IgD-negative memory B cell (primary cell): ENCODE data around the gene TMEM208. TPM values are rescaled to one million over a fixed set of nuclear protein-coding genes. Genes with fewer than 3 reads are reported as not detected.

Experiments
- H3K27ac Mint-ChIP-seq, 3 donors: one replicate each; pipeline ENCODE4 v1.8.0; 2020 to 2022; ENCODE audit warnings: mild to moderate bottlenecking in 3 of 3, mixed read lengths in 3 of 3, moderate library complexity in 1 of 3
- H3K27me3 Mint-ChIP-seq: one replicate; pipeline ENCODE4 v1.8.0; 2021; ENCODE audit warnings: mixed read lengths
- H3K36me3 Mint-ChIP-seq: one replicate; pipeline ENCODE4 v1.8.0; 2020; ENCODE audit warnings: mild to moderate bottlenecking, mixed read lengths
- H3K4me1 Mint-ChIP-seq, 3 donors: one replicate each; pipeline ENCODE4 v1.8.0; 2020 to 2022; ENCODE audit warnings: mixed read lengths in 3 of 3, mild to moderate bottlenecking in 1 of 3
- H3K4me3 Mint-ChIP-seq, 4 donors: one replicate each; pipeline ENCODE4 v1.8.0; 2020 to 2022; ENCODE audit warnings: mild to moderate bottlenecking in 4 of 4, mixed read lengths in 4 of 4, moderate library complexity in 3 of 4
- H3K9me3 Mint-ChIP-seq, 3 donors: one replicate each; pipeline ENCODE4 v1.8.0; 2020 to 2021; ENCODE audit warnings: mixed read lengths in 3 of 3, mild to moderate bottlenecking in 1 of 3
- polyA plus RNA-seq: library from polyadenylated mRNA; unstranded; fragments of 300-500 nt; fragmentation: Illumina TruSeq; gene quantifications from one replicate; pipeline ENCODE4 v1.2.3, GENCODE V29; 2021

The TMEM208 gene
- polyA plus RNA-seq, 1 donor from 2014 or later = 64.2 TPM

GRCh38 chr16:67230809-67231660 lies 4.1 kb downstream of the TMEM208 start:
- Mint-ChIP-seq H3K27me3 (no peaks in the 10 kb centered on the region), H3K9me3 (no peaks in the 10 kb centered on the region), H3K4me3 (no peak overlapping the region), H3K4me1 (peaks cover 5 to 14% (median 9%) of the 10 kb centered on the region in 3 donors), H3K36me3 (peaks cover 5% of the 10 kb centered on the region), H3K27ac (peak overlapping the region in 1 of 3 donors; percentile 30)

GRCh38 chr16:67233596-67233995 lies 6.7 kb downstream of the TMEM208 start:
- Mint-ChIP-seq H3K9me3 (no peaks in the 10 kb centered on the region), H3K4me1 (no peaks in the 10 kb centered on the region), H3K36me3 (peaks cover 6% of the 10 kb centered on the region), H3K27me3 (no peaks in the 10 kb centered on the region), H3K27ac (peak overlapping the region in 1 of 3 donors; percentile 51), H3K4me3 (no peak overlapping the region)

GRCh38 chr16:67234180-67234597 lies 7.3 kb downstream of the TMEM208 start:
- Mint-ChIP-seq H3K27ac (no peak overlapping the region), H3K4me3 (no peak overlapping the region), H3K9me3 (no peaks in the 10 kb centered on the region), H3K36me3 (peaks cover 6% of the 10 kb centered on the region), H3K4me1 (no peaks in the 10 kb centered on the region), H3K27me3 (no peaks in the 10 kb centered on the region)

- H3K9me3 Mint-ChIP-seq = no peaks in the 10 kb centered on the region
- H3K27me3 Mint-ChIP-seq = no peaks in the 10 kb centered on the region
- peaks cover 4% of the 10 kb centered on the region for H3K36me3 Mint-ChIP-seq
- peak overlapping the region in 1 of 4 donors; percentile 68 for H3K4me3 Mint-ChIP-seq
- H3K4me1 Mint-ChIP-seq = no peaks in the 10 kb centered on the region
- H3K27ac Mint-ChIP-seq = peak overlapping the region in 1 of 3 donors; percentile 89
These were observed 9.1 kb downstream of the TMEM208 start for GRCh38 chr16:67235816-67236562.

GRCh38 chr16:67236563-67237395 lies 9.8 kb downstream of the TMEM208 start:
- no peaks in the 10 kb centered on the region for H3K9me3 Mint-ChIP-seq
- peaks cover 4% of the 10 kb centered on the region for H3K36me3 Mint-ChIP-seq
- H3K4me3 Mint-ChIP-seq = no peak overlapping the region
- H3K27me3 Mint-ChIP-seq = no peaks in the 10 kb centered on the region
- H3K27ac Mint-ChIP-seq = peak overlapping the region in 1 of 3 donors; percentile 89
- H3K4me1 Mint-ChIP-seq = peaks cover 0 to 3% (median 0%) of the 10 kb centered on the region in 3 donors

- no peaks in the 10 kb centered on the region for H3K27me3 Mint-ChIP-seq
- H3K4me3 Mint-ChIP-seq = no peak overlapping the region
- peaks cover 4% of the 10 kb centered on the region for H3K36me3 Mint-ChIP-seq
- no peaks in the 10 kb centered on the region for H3K9me3 Mint-ChIP-seq
- H3K4me1 Mint-ChIP-seq = peaks cover 0 to 3% (median 2%) of the 10 kb centered on the region in 3 donors
- peak overlapping the region in 1 of 3 donors; percentile 35 for H3K27ac Mint-ChIP-seq
These were observed 10.7 kb downstream of the TMEM208 start for GRCh38 chr16:67237396-67238277.

- Mint-ChIP-seq H3K9me3 (no peaks in the 10 kb centered on the region), H3K27ac (no peak overlapping the region), H3K36me3 (peaks cover 4% of the 10 kb centered on the region), H3K4me3 (peak overlapping the region in 1 of 4 donors; percentile 11), H3K27me3 (no peaks in the 10 kb centered on the region), H3K4me1 (peaks cover 0 to 3% (median 2%) of the 10 kb centered on the region in 3 donors)
These were observed 11.3 kb downstream of the TMEM208 start for GRCh38 chr16:67238278-67238575.

- Mint-ChIP-seq H3K27me3 (no peaks in the 10 kb centered on the region), H3K4me1 (peaks cover under 1 to 3% (median 2%) of the 10 kb centered on the region in 3 donors), H3K27ac (peak overlapping the region in 1 of 3 donors; percentile 64), H3K36me3 (peaks cover 4% of the 10 kb centered on the region), H3K9me3 (no peaks in the 10 kb centered on the region), H3K4me3 (peak overlapping the region in 1 of 4 donors; percentile 11)
These were observed 12.0 kb downstream of the TMEM208 start for GRCh38 chr16:67238806-67239470.

- Mint-ChIP-seq H3K4me3 (no peak overlapping the region), H3K36me3 (peaks cover 4% of the 10 kb centered on the region), H3K27me3 (no peaks in the 10 kb centered on the region), H3K9me3 (no peaks in the 10 kb centered on the region), H3K4me1 (peaks cover 15 to 18% (median 18%) of the 10 kb centered on the region in 3 donors), H3K27ac (no peak overlapping the region)
These were observed 13.6 kb downstream of the TMEM208 start for GRCh38 chr16:67240506-67240905.

GRCh38 chr16:67241008-67241900 lies 14.3 kb downstream of the TMEM208 start:
- Mint-ChIP-seq H3K27me3 (no peaks in the 10 kb centered on the region), H3K4me3 (no peak overlapping the region), H3K36me3 (peaks cover 2% of the 10 kb centered on the region), H3K4me1 (peaks cover 15 to 19% (median 18%) of the 10 kb centered on the region in 3 donors), H3K27ac (peak overlapping the region in 1 of 3 donors; percentile 32), H3K9me3 (no peaks in the 10 kb centered on the region)

- no peaks in the 10 kb centered on the region for H3K9me3 Mint-ChIP-seq
- peak overlapping the region in 1 of 3 donors; percentile 59 for H3K27ac Mint-ChIP-seq
- H3K4me1 Mint-ChIP-seq = peaks cover 15 to 19% (median 18%) of the 10 kb centered on the region in 3 donors
- no peaks in the 10 kb centered on the region for H3K27me3 Mint-ChIP-seq
- no peak overlapping the region for H3K4me3 Mint-ChIP-seq
- no peaks in the 10 kb centered on the region for H3K36me3 Mint-ChIP-seq
These were observed 15.3 kb downstream of the TMEM208 start for GRCh38 chr16:67242138-67242730.

GRCh38 chr16:67243481-67243880 lies 16.6 kb downstream of the TMEM208 start:
- Mint-ChIP-seq H3K36me3 (no peaks in the 10 kb centered on the region), H3K27ac (peak overlapping the region in 2 of 3 donors; percentile 94 to 95), H3K4me3 (peak overlapping the region in 1 of 4 donors; percentile 88), H3K27me3 (peaks cover 6% of the 10 kb centered on the region), H3K9me3 (no peaks in the 10 kb centered on the region), H3K4me1 (peaks cover 22 to 27% (median 24%) of the 10 kb centered on the region in 3 donors)
